PC-3 (cell line): Measurements from ENCODE around the gene KRTAP25-1. TPM values are rescaled to one million over a fixed set of nuclear protein-coding genes. Genes with fewer than 3 reads are reported as not detected.

Experiments
- ATAC-seq: fragments of 200-7000 bp; cut with Tn5 transposase; 2 replicates; pipeline ENCODE4 v1.9.1; 2020; ENCODE audit warnings: mild to moderate bottlenecking, moderate library complexity
- BruUV-seq: library from RNA; stranded (reverse); fragments of 400-500 nt; replicated peaks from 2 replicates; lab custom pipeline; 2021; lab: Mats Ljungman, UMichigan
- CTCF ChIA-PET: fragments of 300-600 bp; sonication (Branson Sonifier 250); formaldehyde crosslinking; loops from one replicate; lab custom pipeline; 2022; ENCODE audit warnings: antibody characterized with exemption; lab: Charles Lee
- POLR2A ChIA-PET: fragments of 300-600 bp; sonication (Branson Sonifier 250); formaldehyde crosslinking; loops from one replicate; lab custom pipeline; 2022; ENCODE audit warnings: antibody characterized with exemption; ENCODE audit not compliant: unreplicated experiment; lab: Charles Lee
- DNase-seq: peaks from one replicate; pipeline ENCODE4 v3.0.0-alpha.2; 2015
- H2AFZ ChIP-seq: fragments of 300-600 bp; sonication (generic); 2 replicates; pipeline ENCODE4 v1.6.0; 2016; ENCODE audit warnings: antibody characterized with exemption, low read length
- H3F3A ChIP-seq: fragments of 300-600 bp; sonication (generic); one replicate; pipeline ENCODE4 v1.6.0; 2017; ENCODE audit warnings: antibody characterized with exemption, low read length, control low read depth, mild to moderate bottlenecking; ENCODE audit not compliant: unreplicated experiment
- H3K27ac ChIP-seq: fragments of 300-600 bp; sonication (generic); 2 replicates; pipeline ENCODE4 v1.5.1; 2016; ENCODE audit warnings: mild to moderate bottlenecking, low read length
- H3K27me3 ChIP-seq: fragments of 300-600 bp; sonication (generic); 2 replicates; pipeline ENCODE4 v1.6.1; 2016; ENCODE audit warnings: low read length, mixed read lengths
- H3K36me3 ChIP-seq: fragments of 300-600 bp; sonication (generic); 2 replicates; pipeline ENCODE4 v1.6.1; 2016; ENCODE audit warnings: low read depth, mixed run types, low read length, mixed read lengths
- H3K4me1 ChIP-seq: fragments of 300-600 bp; sonication (generic); 2 replicates; pipeline ENCODE4 v1.5.1; 2016; ENCODE audit warnings: low read length; ENCODE audit not compliant: insufficient read depth
- H3K4me2 ChIP-seq: fragments of 300-600 bp; sonication (generic); 2 replicates; pipeline ENCODE4 v1.6.0; 2016; ENCODE audit warnings: low read length
- H3K4me3 ChIP-seq: fragments of 300-600 bp; sonication (generic); 2 replicates; pipeline ENCODE4 v1.5.1; 2016; ENCODE audit warnings: mild to moderate bottlenecking, low read length, mixed read lengths
- H3K79me2 ChIP-seq: fragments of 300-600 bp; sonication (generic); 2 replicates; pipeline ENCODE4 v1.6.1; 2017; ENCODE audit warnings: low read length, mixed read lengths
- H3K9ac ChIP-seq: fragments of 300-600 bp; sonication (generic); 2 replicates; pipeline ENCODE4 v1.6.0; 2016; ENCODE audit warnings: mild to moderate bottlenecking, low read length
- H3K9me2 ChIP-seq: fragments of 300-600 bp; sonication (generic); replicated peaks from 2 replicates; pipeline ENCODE4 v1.6.1; 2016; ENCODE audit warnings: mixed run types, low read length, mixed read lengths
- H3K9me3 ChIP-seq: fragments of 300-600 bp; sonication (generic); 2 replicates; pipeline ENCODE4 v1.6.1; 2016; ENCODE audit warnings: low read length, mixed read lengths
- H4K20me1 ChIP-seq: fragments of 300-600 bp; sonication (generic); 2 replicates; pipeline ENCODE4 v1.6.1; 2016; ENCODE audit warnings: low read length, mixed read lengths
- EZH2 ChIP-seq: fragments of 300-600 bp; sonication (generic); IDR thresholded peaks from one replicate; pipeline ENCODE4 v1.6.1; 2017; ENCODE audit warnings: antibody characterized with exemption, mild to moderate bottlenecking, low read length; ENCODE audit not compliant: unreplicated experiment
- EZH2phosphoT487 ChIP-seq: fragments of 300-600 bp; sonication (generic); IDR thresholded peaks from 2 replicates; pipeline ENCODE4 v1.6.1; 2018; ENCODE audit warnings: mild to moderate bottlenecking, antibody characterized with exemption, low read length, borderline replicate concordance
- intact Hi-C: fragments of 100-400 bp; cut with micrococcal nuclease; formaldehyde crosslinking; loops from 2 replicates; pipeline ENCODE4 v1.9.0; 2023
- total RNA-seq: library from RNA; depleted of rRNA; stranded (reverse); fragments of >200 nt; gene quantifications from 2 replicates; pipeline ENCODE4 v1.2.3, GENCODE V29; 2014
- TF ChIP-seq, protein P1 (sequence below): fragments of 300-600 bp; sonication (generic); conservative IDR thresholded peaks from 2 replicates; pipeline ENCODE4 v1.5.1; 2017; ENCODE audit warnings: antibody characterized with exemption, low read depth, mild to moderate bottlenecking, low read length

The KRTAP25-1 gene
- total RNA-seq, 1 experiment from 2014 or later: not detected

DNA sequence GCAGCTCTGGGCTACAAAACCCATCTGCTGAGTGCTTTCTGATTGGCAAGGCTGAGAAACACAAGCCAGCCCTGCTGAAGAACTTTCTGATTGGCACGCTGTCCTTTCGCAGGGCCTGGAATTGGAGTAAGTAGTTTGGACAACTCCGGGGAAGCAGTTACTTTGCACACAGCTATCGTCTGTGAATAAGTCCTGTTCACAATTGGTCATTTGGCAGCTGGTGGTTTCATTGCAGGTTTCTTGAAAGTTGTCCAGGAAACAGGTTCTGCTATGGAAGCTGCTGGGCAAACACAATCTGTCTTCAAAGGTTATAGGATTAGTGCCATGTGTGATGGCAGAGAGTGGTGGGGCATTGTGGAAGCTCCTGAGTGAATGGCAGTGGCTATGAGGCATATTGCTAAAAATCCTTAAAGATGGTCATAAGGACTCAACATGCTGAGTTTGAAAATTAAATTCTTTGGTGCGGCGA lies 48.0 kb upstream of the KRTAP25-1 start, which contains the start of gene KRTAP27-1:
KRTAP27-1 (minus strand) TSS at position 419 of the 469 bp plus-strand sequence; CDS start at position 393, 26 bp downstream.
- intact Hi-C loops: no loop called here
- no peaks in the 10 kb centered on the region for H4K20me1 ChIP-seq
- H2AFZ ChIP-seq: no peak within 1 kb of the TSS
- H3K9me2 ChIP-seq: no peaks in the 10 kb centered on the region
- no peaks in the 10 kb centered on the region for H3K27me3 ChIP-seq
- no TSS peak for BruUV-seq
- TF ChIP-seq, protein P1, sequence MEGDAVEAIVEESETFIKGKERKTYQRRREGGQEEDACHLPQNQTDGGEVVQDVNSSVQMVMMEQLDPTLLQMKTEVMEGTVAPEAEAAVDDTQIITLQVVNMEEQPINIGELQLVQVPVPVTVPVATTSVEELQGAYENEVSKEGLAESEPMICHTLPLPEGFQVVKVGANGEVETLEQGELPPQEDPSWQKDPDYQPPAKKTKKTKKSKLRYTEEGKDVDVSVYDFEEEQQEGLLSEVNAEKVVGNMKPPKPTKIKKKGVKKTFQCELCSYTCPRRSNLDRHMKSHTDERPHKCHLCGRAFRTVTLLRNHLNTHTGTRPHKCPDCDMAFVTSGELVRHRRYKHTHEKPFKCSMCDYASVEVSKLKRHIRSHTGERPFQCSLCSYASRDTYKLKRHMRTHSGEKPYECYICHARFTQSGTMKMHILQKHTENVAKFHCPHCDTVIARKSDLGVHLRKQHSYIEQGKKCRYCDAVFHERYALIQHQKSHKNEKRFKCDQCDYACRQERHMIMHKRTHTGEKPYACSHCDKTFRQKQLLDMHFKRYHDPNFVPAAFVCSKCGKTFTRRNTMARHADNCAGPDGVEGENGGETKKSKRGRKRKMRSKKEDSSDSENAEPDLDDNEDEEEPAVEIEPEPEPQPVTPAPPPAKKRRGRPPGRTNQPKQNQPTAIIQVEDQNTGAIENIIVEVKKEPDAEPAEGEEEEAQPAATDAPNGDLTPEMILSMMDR: no peak
- TF ChIP-seq EZH2 (no peak), EZH2phosphoT487 (no peak)
- ChIA-PET POLR2A (no interaction called here), CTCF (interaction anchor here (0.6 kb wide), 1 partner anchor 47 kb away, joined by 4 read pairs; no protein-coding TSS in a partner anchor)
- ATAC-seq (no peak), DNase-seq (peak; percentile 10)
- H3K9ac ChIP-seq: peak within 1 kb of the TSS; percentile 44
- no peaks in the 10 kb centered on the region for H3K79me2 ChIP-seq
- H3K9me3 ChIP-seq: no peaks in the 10 kb centered on the region
- no peak within 1 kb of the TSS for H3K4me2 ChIP-seq
- H3K4me3 ChIP-seq: no peak within 1 kb of the TSS
- peak within 1 kb of the TSS; percentile 78 for H3K27ac ChIP-seq
- H3K4me1 ChIP-seq: peaks cover 19% of the 10 kb centered on the region
- H3K36me3 ChIP-seq: no peaks in the 10 kb centered on the region
- no peaks in the 10 kb centered on the region for H3F3A ChIP-seq

GRCh38 chr21:30336596-30336995 lies 47.3 kb upstream of the KRTAP25-1 start:
- Histone ChIP-seq H3K79me2 (no peaks in the 10 kb centered on the region), H3K4me2 (no peak overlapping the region), H3K36me3 (no peaks in the 10 kb centered on the region), H4K20me1 (no peaks in the 10 kb centered on the region), H3F3A (no peaks in the 10 kb centered on the region), H3K9ac (no peak overlapping the region), H3K4me1 (peaks cover 19% of the 10 kb centered on the region), H3K9me3 (no peaks in the 10 kb centered on the region), H2AFZ (no peak overlapping the region), H3K27me3 (no peaks in the 10 kb centered on the region), H3K9me2 (no peaks in the 10 kb centered on the region), H3K27ac (peak overlapping the region; percentile 78), H3K4me3 (no peak overlapping the region)
- BruUV-seq: no TSS peak
- intact Hi-C loops: no loop called here
- no peak for ATAC-seq
- no peak for DNase-seq
- TF ChIP-seq EZH2 (no peak), EZH2phosphoT487 (no peak)
- TF ChIP-seq, protein P1: no peak
- ChIA-PET CTCF (no interaction called here), POLR2A (no interaction called here)

DNA sequence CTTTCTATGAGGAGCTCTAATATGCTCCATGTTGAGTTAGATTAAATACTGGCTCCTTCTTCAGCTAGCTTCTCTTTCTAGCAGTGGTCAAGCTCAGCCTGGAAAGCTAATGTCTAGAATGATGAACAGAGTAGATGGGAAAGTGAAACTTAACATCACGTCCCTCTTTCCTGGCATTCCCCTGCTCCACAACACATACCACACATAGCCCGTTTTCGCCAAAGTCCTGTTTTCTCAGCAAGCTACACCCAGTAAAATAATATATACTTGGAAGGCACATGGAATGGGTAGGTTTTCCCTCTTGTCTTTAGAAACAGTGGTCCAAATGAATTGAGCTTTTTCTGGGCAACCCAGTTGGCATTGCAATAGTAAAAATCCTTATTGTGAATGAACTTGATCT lies 44.4 kb upstream of the KRTAP25-1 start:
- H3K27me3 ChIP-seq: no peaks in the 10 kb centered on the region
- H3K27ac ChIP-seq: no peak overlapping the region
- ChIA-PET CTCF (interaction anchor here (0.5 kb wide), 1 partner anchor 38 kb away, joined by 5 read pairs; the partner anchor contains the start of gene KRTAP13-2), POLR2A (no interaction called here)
- intact Hi-C loops: no loop called here
- BruUV-seq: no TSS peak
- TF ChIP-seq, protein P1: no peak
- TF ChIP-seq EZH2 (no peak), EZH2phosphoT487 (no peak)
- ATAC-seq (no peak), DNase-seq (no peak)
- no peaks in the 10 kb centered on the region for H3K9me2 ChIP-seq
- no peak overlapping the region for H3K4me3 ChIP-seq
- H3K79me2 ChIP-seq: no peaks in the 10 kb centered on the region
- no peak overlapping the region for H3K4me2 ChIP-seq
- no peaks in the 10 kb centered on the region for H3K36me3 ChIP-seq
- H2AFZ ChIP-seq: no peak overlapping the region
- H4K20me1 ChIP-seq: no peaks in the 10 kb centered on the region
- no peaks in the 10 kb centered on the region for H3F3A ChIP-seq
- no peaks in the 10 kb centered on the region for H3K9me3 ChIP-seq
- H3K4me1 ChIP-seq: peaks cover 15% of the 10 kb centered on the region
- H3K9ac ChIP-seq: no peak overlapping the region
